GM12864 (cell line): Measurements from ENCODE around the gene APOB.

Experiments
- DNase-seq: peaks from one replicate; pipeline ENCODE4 v3.0.0-alpha.2; 2011; ENCODE audit warnings: low read depth
- H3K4me3 ChIP-seq: 2 replicates; pipeline ENCODE4 v1.5.1; 2011; ENCODE audit warnings: mild to moderate bottlenecking, low read depth, low read length, control low read depth
- TF ChIP-seq, protein P1 (sequence below): IDR thresholded peaks from 2 replicates; pipeline ENCODE4 v1.5.1; 2011; ENCODE audit warnings: low read depth, mild to moderate bottlenecking, moderate library complexity, low read length, control low read depth, inconsistent platforms; ENCODE audit errors: missing control alignments

APOB gene

DNA sequence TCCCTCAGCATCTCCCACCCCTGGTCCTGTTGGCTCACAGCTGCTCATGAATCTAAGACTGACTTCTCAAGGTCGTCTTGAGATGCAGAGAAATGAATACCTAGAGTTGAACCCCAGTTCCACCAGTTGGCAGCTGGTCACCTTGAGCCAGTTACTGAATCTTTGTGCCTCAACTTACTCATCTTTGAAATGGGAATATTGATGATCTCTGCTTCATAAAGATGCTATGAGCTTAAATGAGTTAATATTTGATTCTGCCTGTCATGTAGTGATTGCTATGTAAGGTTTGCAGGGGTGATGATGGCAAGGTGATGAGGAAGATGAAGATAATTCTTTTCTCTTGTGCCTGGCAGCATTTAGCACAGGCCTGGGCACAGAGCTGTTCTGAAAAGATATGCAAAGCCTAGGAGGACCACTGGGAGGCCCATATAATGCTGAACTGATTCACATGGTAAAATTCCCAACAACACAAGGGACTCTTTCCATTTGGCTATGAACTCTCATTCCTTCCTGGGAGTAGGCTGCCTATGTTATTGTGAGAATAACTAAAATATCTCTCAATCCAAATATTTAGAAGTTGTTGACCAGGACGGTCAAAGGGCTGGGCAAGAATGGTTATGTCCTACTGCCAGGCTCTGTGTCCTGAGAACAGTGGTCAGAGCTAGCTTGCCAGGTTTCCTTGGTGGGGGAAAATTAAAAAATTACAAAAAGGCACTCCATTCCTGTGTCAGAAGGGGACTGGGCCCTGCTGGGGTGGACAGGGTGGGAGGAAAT is 70.9 kb downstream of the APOB start:
- no peak overlapping the region for H3K4me3 ChIP-seq
- TF ChIP-seq, protein P1, sequence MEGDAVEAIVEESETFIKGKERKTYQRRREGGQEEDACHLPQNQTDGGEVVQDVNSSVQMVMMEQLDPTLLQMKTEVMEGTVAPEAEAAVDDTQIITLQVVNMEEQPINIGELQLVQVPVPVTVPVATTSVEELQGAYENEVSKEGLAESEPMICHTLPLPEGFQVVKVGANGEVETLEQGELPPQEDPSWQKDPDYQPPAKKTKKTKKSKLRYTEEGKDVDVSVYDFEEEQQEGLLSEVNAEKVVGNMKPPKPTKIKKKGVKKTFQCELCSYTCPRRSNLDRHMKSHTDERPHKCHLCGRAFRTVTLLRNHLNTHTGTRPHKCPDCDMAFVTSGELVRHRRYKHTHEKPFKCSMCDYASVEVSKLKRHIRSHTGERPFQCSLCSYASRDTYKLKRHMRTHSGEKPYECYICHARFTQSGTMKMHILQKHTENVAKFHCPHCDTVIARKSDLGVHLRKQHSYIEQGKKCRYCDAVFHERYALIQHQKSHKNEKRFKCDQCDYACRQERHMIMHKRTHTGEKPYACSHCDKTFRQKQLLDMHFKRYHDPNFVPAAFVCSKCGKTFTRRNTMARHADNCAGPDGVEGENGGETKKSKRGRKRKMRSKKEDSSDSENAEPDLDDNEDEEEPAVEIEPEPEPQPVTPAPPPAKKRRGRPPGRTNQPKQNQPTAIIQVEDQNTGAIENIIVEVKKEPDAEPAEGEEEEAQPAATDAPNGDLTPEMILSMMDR = no peak
- no peak for DNase-seq

DNA sequence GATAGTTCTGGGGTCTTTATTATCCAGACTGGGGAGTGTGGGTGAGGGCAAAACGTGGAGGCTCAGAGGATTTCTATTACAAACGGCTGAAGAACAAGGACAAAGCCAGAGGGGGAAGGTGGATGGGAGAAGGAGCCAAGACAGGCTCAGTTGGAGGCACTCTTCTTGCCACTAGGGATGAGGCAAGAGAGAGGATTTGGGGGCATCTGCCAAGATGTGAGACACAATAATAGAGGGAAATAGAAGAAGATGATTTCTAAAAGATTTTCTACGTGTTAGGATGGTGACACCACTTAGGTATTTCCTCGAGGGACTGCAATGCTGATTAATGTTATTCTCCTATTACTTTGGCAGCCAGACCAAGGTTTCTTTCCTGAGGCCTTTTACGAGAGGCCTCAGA is 71.8 kb downstream of the APOB start:
- H3K4me3 ChIP-seq = no peak overlapping the region
- TF ChIP-seq, protein P1 = no peak
- no peak for DNase-seq

DNA sequence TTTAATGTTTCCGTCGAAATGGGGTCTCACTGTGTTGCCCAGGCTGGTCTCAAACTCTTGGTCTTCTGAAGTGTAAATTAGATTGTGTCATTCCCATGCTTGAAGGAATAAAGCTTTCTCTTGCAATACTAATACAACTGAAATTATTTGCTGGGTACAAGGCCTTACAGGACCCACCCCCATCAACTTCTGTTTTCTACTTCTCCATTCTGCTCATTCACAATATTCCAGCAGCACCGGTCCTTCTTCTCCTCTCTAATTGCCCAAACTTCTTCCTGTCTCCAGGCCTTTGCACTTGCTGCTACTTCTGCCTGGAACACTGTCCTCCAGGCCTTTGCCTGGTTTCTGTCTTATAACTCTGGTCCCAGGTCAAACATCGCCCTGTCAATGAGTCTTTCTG is 73.8 kb downstream of the APOB start:
- TF ChIP-seq, protein P1 = no peak
- no peak for DNase-seq
- no peak overlapping the region for H3K4me3 ChIP-seq

DNA sequence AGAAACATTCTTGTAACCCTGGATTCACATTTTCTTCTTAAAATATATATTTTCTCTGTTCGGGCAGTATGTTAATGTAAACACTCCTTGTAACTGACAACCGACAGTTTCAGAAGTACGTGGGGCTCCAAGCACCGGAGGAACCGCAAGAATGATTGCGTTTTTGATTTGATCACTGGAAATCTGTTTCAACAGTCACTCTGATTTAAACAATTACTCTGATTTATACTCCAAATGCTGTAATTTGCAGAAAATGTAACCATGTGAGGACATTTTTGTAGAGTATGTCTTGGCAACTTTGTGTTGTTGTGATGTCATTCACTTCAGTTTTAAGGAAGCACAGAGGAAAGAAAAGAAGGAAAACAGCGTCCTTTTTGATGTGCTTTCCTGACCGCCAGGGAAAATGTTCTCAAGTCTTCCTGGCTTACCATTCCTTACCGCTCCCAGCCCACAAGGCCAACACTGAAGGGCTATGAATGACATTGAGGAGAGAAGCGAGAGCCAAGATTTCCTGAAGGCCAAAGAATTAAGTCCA is 77.7 kb downstream of the APOB start:
- no peak for DNase-seq
- H3K4me3 ChIP-seq = no peak overlapping the region
- TF ChIP-seq, protein P1 = no peak

DNA sequence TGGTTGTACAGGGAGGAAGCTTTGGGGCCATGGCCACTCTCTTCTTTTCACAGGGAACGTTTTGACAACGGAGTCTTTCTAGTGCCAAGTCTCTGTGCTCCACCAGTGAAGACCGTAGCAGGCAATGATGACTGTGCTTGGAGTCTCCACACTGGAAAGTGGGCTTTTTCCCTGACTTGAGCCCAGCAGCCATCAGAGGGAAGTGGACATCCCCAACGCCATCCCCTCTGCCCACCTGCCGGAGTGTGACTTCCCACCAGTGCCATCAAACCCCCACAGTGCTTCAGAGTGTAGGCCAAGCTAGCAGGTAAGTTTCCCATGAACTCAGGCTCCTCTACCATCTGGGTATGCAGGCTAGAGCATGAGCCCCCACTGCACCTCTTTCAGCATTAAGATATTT is 78.7 kb downstream of the APOB start:
- H3K4me3 ChIP-seq = no peak overlapping the region
- DNase-seq = no peak
- TF ChIP-seq, protein P1 = no peak

DNA sequence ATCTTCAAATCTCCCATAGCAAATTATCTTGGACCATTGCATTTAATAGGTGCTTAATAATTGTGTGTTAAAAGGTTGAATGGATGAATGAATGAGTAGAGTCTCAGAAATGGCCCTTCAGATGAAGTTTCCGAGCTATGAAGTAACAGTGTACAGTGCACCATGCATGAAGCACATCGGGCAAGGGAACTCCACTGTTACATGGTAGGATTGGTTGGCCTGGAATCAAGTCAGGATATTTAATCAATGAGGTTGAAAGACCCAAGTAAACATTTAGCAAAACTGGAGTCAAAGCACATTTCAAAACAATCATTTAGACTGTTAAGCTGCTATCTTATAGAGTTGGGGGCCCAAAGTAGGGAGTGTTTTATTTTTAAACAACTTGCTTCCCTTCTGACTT is 80.0 kb downstream of the APOB start:
- H3K4me3 ChIP-seq = no peak overlapping the region
- TF ChIP-seq, protein P1 = no peak
- DNase-seq = no peak
